Measurements from ENCODE around the gene CRYGN. TPM values are rescaled to one million over a fixed set of nuclear protein-coding genes. Genes with fewer than 3 reads are reported as not detected.

Gene CRYGN
- not detected for total RNA-seq
- long read RNA-seq = 0 reads

DNA sequence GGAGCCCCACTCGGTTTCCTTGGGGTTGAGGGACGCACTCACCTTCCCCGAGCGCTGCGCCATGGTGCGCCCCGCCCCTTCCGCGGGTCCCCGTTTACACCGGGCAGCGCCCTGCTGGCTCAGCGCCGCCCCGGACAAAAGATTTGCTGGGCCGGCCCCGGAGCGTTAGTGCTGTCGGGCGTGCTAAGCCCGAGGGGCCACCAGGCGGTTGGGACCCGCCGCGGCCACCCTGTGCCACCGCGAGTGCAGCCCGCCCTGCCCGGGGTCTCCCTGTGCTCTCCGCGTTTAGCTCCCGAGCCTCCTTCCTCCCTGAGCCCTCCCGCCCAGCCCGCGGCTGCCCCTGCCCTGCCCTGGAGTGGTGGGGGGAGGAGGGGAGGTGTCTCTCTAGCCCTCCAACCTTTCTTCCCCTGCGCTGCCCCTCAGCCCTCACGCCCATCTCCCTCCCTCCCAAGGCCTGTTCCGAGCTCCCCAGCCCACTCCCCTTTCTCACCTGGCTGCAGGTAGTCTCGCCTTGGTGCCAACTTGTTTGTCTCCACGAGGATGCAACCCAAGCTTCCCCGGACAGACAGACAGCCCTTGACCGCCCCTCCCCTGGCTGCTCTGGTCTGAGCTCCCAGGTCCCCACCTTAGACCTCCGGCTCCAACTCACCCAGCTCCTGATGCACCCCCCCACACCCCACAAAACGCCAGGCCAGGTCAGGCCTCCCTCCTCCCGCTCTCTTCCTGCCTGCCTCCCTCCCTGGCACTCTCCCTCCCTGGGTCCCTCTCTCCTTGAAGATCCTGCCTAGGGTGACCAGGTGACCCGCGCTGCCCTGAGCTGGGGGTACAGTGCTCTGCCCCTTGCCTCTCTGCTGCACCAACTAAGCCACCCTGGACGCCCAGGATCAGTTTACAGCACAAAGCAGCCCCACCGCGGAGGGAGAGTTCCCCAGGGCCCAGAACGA lies at the start of gene CRYGN:
Gene CRYGN (minus strand): TSS at position 287 of the 944 bp plus-strand sequence. CDS start 224 bp downstream, at position 63.
- DNase-seq (no peak), ATAC-seq (peak; percentile 29)
- intact Hi-C loops (cut with micrococcal nuclease) = loop anchor here (10.0 kb wide), 1 partner anchor 75 kb away; no protein-coding TSS in a partner anchor

DNA sequence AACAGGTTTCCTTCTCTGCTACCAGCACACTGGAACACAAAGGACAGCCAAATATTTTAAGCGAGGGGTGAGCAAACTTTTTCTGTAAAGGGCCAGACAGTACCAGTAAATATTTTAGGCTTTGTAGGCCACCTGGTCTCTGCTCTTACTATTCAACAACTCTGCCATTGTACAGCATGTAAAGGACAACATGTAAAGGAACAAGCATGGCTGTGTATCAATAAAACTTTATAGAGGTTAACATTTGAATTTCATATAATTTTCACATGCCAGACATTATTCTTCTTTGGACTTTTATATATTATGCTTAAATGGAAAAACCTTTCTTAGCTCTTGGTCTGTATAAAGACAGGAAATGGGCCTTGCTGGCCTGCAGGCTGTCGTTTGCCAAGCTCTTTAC lies 49.6 kb upstream of the CRYGN start:
- DNase-seq (no peak), ATAC-seq (peak; percentile 42)
- intact Hi-C loops (cut with micrococcal nuclease) = no loop called here

DNA sequence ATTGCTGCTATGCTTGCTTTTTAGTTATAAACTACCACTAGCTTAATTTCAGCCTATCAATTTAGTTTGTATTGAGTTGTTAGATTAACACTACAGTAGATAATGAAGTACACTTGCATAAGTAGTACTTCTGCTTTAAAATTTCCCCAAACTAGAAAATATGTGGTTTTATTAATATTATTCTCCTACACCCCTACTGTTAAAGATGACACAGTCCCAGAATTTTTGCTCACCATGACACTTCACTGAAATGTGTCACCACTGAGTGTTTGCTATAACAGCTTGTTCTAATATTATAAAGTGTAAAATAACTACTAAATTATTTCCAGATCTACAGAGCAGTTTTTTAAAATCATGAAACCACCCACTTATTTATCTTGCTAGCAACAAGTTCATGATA lies 48.2 kb upstream of the CRYGN start:
- DNase-seq (no peak), ATAC-seq (no peak)
- intact Hi-C loops (cut with micrococcal nuclease) = no loop called here

- DNase-seq = no peak
- intact Hi-C loops (cut with micrococcal nuclease) = no loop called here
Observed at GRCh38 chr7:151487228-151487627, 47.3 kb upstream of the CRYGN start.

DNA sequence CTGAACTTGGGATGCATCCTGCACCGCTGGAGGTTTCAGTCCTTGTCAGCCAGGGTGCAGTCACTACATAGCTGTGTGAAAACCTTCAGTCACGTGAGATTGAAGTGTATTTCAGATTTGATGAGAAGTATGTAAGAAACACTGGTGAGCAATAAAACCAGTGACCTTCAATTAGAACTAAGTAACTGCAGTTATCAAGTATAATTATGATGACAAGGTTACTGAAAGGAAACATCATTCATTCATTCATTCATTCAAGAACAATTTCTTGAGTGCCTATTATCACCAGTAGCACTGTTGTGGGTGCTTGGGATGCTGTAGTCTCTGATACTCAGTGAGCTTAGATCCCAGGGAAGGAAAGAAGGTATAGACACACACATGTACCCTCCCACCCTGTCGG lies 46.1 kb upstream of the CRYGN start:
- ATAC-seq = no peak
- intact Hi-C loops (cut with micrococcal nuclease) = no loop called here

More at GRCh38 chr7:151487228-151487627, 47.3 kb upstream of the CRYGN start:
- ATAC-seq = no peak

GRCh38 chr7:151484971-151485707 lies 45.2 kb upstream of the CRYGN start:
- peak; percentile 65 for ATAC-seq
- DNase-seq = no peak
- intact Hi-C loops (cut with micrococcal nuclease) = no loop called here

More for the DNA sequence above, 46.1 kb upstream of the CRYGN start:
- no peak for DNase-seq

DNA sequence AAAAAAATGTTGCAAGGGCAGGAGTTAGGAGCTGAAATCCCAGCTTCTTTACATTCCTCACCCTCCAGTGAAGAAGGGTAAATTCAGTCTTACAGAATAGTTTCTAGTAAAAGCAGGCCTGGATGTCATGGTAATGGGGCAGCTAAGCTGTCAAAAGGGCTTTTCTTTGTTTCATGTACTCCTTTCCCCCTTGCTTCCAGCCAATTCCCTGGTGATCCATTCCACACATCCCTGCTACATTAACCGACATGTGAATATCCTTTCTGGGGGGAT lies 43.7 kb upstream of the CRYGN start:
- no peak for ATAC-seq
- intact Hi-C loops (cut with micrococcal nuclease) = no loop called here

GRCh38 chr7:151482883-151483710 lies 43.2 kb upstream of the CRYGN start:
- DNase-seq (no peak), ATAC-seq (peak; percentile 6)
- intact Hi-C loops (cut with micrococcal nuclease) = no loop called here

More for the DNA sequence above, 43.7 kb upstream of the CRYGN start:
- DNase-seq = no peak

- peak; percentile 36 for ATAC-seq
Observed at GRCh38 chr7:151481650-151482505, 41.9 kb upstream of the CRYGN start.

DNA sequence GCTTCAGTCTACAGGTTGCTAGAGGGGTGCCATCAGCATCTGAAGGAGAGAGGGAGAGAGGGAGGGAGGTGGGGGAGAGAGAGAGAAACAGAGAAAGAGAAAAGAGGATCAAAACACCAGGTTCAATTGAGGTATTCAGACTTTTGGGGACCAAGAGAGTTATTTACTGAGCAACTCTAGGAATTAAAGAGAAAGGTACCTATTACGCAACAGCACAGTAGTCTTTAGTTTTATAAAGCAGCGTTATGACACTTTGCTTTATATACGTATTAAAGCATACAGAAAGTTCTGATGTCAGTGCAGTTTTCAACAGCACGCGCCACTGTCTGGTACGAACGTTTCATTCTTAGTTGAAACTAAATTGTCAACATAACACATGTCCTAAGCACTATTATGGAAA lies 37.9 kb upstream of the CRYGN start:
- intact Hi-C loops (cut with micrococcal nuclease) = no loop called here
- no peak for DNase-seq
- no peak for ATAC-seq

More at GRCh38 chr7:151481650-151482505, 41.9 kb upstream of the CRYGN start:
- intact Hi-C loops (cut with micrococcal nuclease) = no loop called here
- no peak for DNase-seq

- DNase-seq (no peak), ATAC-seq (peak; percentile 73)
- intact Hi-C loops (cut with micrococcal nuclease) = no loop called here
Observed at GRCh38 chr7:151472644-151473380, 32.9 kb upstream of the CRYGN start.

GRCh38 chr7:151470711-151471110 lies 30.8 kb upstream of the CRYGN start:
- DNase-seq (no peak), ATAC-seq (no peak)
- intact Hi-C loops (cut with micrococcal nuclease) = no loop called here

- peak; percentile 55 for DNase-seq
- intact Hi-C loops (cut with micrococcal nuclease) = no loop called here
- ATAC-seq = peak; percentile 59
Observed at GRCh38 chr7:151469281-151469680, 29.3 kb upstream of the CRYGN start.

GRCh38 chr7:151468217-151469018 lies 28.5 kb upstream of the CRYGN start:
- ATAC-seq = no peak
- intact Hi-C loops (cut with micrococcal nuclease) = no loop called here
- no peak for DNase-seq

DNA sequence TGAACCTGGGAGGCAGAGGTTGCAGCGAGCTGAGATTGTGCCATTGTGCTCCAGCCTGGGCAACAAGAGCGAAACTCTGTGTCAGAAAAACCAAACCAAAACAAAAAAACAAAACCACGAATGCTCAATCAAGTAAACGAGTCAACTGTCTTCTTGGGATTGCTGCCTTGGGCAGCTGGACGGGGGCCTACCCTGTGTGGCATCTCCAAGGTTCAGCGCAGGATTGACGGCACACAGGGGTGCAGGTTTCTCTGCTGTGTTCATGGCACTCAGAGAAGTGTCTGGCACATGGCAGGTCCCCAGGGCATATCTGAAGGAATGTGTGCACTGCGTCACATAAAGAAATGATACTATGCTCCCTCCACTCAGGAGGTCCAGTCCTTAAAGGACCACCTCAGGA lies 25.2 kb upstream of the CRYGN start:
- intact Hi-C loops (cut with micrococcal nuclease) = no loop called here
- no peak for ATAC-seq
- DNase-seq = no peak

GRCh38 chr7:151462306-151462779 lies 22.4 kb upstream of the CRYGN start:
- no peak for ATAC-seq

DNA sequence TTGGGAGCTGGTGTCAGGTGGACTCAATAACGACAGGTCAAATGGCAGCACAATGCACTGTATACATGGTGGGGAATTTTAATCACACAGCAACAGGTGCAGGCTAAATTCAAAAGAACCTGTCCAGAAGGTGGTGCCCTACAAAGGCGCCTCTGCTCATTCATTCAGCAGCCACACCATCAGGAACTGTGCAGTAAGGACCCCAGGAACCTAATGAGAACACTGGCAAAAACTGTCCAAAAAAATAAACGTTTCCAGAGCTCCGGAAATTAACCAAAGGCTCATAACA lies 21.9 kb upstream of the CRYGN start:
- DNase-seq = no peak
- no peak for ATAC-seq
- intact Hi-C loops (cut with micrococcal nuclease) = no loop called here

More at GRCh38 chr7:151462306-151462779, 22.4 kb upstream of the CRYGN start:
- DNase-seq = no peak
- intact Hi-C loops (cut with micrococcal nuclease) = no loop called here
